ENCODE measurements around the gene FCER1G.

GRCh38 chr1:161175771-161176453 is 39.2 kb upstream of the FCER1G start:
- no peak for TF ChIP-seq POLR2A (IDR thresholded peaks at IDR 0.05)
- TF ChIP-seq CTCF (IDR thresholded peaks at IDR 0.05), result no peak
